Stimulated activated CD4-positive, alpha-beta T cell treated with anti-CD3 and anti-CD28 coated beads, TNF-alpha, amount 100 ng/mL, for 1 hour (primary cell): ENCODE measurements around the gene S100A4.
A peak's percentile ranks its signal among the peaks of the same experiment; 100 is the strongest.
"Not testable (repeated sequence)": the region's sequence is repeated elsewhere in the genome, so short reads cannot be mapped to it uniquely, and the experiment has no call there.

Source experiments
- DNase-seq, 3 donors: peaks; one replicate each; pipeline ENCODE4 v3.0.0-alpha.2; 2020; ENCODE audit warnings: low read depth in 3 of 3, low spot score in 1 of 3

Gene S100A4

DNA sequence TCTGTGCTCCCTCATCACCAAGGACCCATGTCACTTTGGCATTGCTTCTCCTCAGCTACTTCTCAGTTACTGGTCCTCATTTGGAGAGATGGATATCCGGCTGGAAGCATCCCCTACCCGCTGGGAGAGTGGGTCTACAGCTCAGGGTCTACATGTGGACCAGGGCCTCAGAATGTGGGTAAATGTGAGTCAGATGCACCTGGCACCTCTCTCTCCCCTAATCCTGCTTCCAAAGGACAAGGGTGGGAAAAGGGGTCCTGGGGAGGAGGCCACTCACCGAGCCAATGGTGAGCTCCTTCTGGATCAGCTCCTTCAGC, 10.7 kb downstream of the S100A4 start:
- no peak for DNase-seq

DNA sequence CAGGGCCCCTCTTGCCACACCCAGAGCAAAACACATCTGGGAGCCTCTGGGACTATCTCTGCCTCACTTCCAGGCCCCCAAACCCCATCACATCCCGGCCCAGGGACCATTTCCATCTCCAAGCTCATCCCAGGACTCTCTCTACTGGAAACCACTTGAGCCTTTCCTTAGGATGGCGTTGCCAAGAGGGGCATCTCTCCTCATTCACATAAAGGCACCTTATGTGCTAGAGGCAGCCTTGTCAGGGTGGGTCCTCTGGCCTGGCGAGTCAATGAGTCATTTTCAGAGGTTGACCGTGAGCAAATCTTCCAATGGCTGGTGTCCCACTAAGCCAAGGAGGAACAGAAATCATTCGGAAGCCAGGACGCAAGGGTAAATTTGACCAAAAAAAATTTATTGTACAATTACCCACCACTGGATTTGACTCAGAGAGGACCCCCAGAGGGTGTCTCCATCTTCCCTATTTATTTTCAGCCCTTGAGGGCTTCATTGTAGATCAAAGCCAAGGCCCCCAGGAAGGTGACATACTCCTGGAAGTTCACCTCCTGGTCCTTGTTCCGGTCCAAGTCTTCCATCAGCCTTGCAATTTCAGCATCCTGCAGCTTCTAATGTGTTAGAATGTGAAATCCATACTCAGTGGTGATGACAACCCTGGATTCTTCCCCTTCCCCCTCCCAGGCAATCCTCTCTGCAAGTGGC, 11.2 kb downstream of the S100A4 start:
- DNase-seq, result no peak

DNA sequence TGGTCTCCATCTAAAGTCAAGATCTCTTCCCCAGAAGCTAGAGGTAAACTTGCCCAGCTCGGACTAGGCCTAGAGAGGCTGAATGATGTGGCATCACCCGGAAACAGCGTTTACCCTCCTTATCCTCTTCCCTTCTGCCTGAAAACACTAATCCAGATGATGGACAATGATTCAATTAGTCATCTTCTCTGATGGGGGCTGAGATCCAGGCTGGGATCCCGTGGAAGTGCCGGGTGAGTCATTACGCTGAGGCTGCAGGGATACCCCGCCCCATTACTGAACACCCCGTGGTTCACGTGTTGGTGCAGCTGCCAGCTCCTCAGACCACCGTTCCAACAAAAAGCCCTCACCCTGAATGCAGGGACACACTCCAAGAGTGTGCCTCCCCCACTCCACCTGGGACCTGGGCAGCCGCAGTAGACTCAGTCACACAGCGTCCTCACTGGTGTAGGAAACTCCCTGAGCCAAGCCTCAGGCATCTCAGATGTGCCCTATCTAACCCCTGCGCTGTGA, 11.9 kb downstream of the S100A4 start:
- no peak for DNase-seq

DNA sequence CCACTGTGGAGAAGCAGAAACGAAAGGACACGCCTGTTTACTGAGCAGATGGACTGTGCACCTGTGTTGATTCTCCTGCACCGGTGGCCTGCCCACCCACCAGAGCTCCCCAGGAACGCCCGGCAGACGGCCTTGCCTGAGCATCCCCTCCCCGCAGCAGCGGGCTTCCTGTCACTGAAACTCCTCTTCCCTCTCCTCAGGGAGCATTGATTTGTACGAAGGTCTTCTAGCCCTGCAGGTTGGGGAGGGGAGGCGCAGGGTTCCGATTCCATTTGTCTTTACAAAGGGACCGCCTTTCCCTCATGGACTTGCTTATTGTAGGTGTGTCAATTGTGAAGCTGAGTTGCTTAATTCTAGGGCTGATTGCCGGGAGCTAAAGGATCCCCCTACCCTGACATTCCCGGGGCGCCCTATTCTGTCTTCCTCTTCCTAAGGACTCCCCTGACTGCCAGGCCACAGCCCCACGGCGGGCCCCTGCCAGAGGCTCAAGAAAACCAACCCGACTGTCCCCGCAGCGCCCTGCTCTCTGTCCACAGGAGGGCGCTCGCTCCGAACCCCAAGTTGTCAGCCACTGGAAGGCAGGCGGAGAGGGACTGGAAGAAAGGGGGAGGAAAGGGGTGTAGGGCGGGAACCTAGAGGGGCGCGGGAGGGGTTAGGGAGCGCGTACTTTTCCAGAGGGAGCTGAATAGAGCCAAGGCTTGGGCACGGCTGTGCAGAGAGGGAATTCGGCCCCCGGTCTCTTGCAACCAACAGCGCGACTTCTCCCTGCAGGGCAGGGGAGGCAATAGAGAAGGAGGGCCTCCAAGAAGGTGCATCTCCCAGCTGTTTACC, 12.6 kb downstream of the S100A4 start:
- DNase-seq, result peak in 2 of 3 donors; percentile 51 to 73

DNA sequence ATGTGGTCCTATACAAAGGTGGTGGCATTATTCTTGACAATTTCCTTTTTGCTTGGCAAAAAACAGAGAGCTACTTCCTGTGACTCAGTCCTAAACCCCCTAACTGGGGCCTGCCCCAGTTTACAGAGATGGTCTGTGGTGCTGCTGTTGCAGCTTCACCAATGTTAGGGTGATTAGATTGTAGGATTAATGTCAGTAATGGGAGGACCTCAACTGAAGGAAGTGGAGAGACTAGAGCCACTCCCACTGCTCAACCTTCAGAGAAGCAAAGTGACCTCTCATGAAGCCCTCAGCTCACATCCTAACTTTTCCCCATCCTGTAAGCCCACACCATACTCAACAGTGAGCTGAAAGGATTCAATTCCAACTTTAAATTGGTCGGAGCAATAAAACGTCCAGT, 13.4 kb downstream of the S100A4 start:
- no peak for DNase-seq

DNA sequence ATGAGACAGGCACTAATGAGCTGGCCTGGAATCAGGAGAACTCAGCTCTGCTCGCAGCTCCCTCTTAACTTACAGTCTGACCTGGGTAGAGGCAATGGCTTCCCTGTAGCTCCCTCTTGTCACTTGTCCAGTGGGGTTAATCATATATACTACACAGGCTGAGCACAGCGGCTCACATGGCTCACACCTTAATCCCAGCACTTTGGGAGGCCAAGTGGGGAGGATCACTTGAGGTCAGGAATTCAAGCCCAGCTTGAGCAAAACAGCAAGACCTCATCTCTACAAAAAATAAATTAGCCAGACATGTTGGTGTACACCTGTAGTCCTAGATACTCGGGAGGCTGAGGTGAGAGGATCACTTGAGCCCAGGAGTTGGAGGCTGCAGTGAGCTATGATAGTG, 14.0 kb downstream of the S100A4 start:
- no peak for DNase-seq

DNA sequence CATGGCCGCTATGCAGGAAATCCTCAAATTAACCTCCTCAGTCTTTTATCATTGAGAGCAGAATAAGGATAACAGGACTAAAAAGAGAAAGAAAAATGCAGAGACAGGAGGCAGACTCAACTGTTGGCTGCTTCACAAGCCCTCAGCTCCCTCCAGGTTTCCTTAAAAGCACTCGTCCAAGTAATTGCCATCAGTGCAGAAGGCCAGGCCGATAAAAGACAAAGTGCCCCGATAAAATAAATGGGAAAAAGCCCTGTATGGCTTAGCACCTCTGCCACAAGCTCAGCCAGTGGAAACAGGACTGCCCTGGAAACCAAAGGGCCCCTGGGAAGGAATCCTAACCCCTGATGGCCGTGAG, 17.9 kb downstream of the S100A4 start:
- DNase-seq, result no peak

DNA sequence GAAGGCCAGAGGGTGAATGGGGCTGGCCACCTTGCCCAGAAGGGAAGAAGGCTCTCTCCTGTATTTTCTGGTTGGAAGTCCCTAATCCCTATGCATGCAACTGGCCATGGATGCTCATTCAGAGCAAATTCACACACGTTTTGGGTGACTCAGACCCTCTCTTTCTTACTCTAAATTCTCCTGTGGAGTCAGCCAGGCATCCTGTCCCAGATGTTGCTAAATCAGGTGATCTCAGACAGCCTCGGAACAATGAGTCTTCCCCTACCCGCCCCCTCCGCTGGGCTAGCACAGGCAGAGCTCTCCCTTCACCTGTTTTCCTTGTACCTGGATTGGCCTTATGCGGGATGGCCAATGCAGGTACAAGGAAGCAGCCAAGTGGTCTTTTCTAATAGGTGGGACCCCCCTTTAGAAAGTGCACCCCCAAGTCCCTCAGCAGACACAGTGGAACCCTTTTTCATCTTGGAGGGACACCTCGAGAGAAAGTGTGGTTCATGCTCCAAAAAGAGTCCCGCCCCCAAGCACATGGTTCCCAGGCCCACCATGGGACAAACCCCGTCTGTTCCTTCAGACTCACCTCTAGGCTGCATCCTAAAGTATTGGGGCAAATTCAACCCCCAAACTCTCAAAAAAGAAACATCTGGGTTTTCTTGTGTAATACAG, 18.5 kb downstream of the S100A4 start:
- DNase-seq, result no peak

DNA sequence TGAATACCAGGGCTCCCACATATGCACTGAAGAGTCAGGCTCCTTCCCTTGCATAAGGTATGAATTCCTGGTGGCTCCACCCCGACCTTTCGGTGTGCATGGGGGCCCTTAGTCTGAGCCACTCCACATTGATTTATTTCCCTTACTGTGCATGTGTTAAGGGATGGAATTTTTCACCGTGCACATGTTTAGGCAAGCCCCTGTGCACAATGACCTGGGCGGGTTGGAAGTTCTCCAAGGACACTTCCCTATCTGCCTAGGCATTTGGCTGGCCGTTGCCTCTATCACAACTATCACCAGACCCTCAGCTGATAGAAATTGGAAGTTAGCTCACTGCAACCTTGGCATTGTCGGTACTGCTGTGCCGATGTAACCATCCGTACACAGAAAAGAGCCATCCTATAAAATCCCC, 19.5 kb downstream of the S100A4 start:
- no peak for DNase-seq

DNA sequence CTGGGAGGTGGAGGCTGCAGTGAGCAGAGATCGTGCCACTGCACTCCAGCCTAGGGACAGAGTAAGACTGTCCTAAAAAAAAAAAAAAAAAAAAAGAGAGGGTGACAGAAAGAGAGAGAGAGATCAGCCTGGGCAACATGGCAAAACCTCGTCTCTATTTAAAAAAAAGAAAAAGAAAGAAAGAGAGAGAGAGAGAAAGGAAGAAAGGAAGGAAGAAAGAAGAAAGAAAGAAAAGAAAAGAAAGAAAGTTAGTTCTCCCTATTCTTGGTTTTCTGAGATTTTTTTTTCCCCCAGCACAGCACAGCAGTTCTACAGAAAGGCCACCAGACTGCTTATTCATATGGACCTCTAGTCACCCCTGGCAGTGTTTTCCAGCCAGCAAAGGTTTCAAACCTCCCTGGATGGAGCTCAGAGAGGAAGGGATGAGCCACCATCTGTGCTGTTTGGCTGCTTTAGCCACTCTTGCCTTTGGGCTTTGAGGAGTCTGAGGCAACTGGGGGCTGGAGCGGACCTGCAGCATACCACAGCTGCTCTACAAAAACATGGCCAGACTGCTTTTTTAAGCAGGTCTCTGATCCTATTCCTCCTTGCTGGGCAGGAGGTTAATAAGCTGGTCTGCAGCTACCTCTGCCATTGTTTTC, 20.4 kb downstream of the S100A4 start:
- DNase-seq, result no peak

DNA sequence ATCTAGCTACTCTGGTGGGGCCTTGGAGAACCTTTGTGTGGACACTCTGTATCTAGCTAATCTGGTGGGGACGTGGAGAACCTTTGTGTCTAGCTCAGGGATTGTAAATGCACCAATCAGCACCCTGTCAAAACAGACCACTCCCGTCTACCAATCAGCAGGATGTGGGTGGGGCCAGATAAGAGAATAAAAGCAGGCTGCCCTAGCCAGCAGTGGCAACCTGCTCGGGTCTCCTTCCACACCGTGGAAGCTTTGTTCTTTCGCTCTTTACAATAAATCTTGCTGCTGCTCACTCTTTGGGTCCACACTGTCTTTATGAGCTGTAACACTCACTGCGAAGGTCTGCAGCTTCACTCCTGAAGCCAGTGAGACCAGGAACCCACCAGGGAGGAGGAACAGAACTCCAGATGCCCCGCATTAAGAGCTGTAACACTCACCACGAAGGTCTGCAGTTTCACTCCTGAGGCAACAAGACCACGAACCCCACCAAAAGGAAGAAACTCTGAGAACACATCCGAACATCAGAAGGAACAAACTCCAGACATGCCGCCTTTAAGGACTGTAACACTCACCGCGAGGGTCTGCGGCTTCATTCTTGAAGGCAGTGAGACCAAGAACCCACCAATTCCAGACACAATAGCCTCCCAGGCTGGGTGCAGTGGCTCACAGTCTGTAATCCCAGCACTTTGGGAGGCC, 23.1 kb downstream of the S100A4 start:
- DNase-seq, result not testable (repeated sequence)

DNA sequence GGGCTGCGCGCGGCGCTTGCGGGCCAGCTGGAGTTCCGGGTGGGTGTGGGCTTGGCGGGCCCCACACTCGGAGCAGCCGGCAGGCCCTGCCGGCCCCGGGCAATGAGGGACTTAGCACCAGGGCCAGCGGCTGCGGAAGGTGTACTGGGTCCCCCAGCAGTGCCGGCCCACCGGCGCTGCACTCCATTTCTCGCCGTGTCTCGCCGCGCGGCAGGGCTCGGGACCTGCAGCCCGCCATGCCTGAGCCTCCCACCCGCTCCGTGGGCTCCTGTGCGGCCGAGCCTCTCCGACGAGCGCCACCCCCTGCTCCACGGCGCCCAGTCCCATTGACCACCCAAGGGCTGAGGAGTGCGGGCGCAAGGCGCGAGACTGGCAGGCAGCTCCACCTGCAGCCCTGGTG, 23.8 kb downstream of the S100A4 start:
- DNase-seq, result not testable (repeated sequence)

DNA sequence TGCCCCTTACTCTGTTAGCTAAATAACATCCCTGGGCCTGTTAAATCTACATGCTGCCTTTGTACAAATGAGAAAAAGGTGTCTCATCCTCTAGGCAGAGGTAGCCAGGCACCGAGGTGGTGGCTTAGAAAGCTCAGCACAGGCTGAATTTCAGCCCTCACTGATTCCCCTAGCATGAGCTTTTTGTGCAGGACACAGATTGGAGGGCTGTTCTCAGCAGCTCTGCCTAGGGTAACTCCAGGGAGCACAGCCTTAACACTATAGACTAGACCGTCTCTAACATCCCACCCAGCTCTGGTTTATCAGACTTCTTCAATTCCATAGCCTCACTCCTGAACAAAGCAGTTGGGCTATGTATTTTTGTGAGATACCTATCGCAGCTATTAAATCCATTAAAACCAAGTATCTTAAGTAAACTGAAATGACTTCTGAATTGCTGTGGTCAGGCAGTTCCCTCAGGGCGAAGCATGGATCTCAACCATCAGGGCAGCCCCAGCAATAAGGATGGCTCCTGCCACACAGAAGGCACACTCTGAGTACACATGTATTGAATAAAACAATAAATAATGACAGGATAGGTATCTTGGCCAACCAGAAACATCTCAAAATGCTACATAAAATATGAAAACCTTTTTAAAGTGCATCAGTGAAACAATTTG, 24.7 kb downstream of the S100A4 start:
- no peak for DNase-seq

DNA sequence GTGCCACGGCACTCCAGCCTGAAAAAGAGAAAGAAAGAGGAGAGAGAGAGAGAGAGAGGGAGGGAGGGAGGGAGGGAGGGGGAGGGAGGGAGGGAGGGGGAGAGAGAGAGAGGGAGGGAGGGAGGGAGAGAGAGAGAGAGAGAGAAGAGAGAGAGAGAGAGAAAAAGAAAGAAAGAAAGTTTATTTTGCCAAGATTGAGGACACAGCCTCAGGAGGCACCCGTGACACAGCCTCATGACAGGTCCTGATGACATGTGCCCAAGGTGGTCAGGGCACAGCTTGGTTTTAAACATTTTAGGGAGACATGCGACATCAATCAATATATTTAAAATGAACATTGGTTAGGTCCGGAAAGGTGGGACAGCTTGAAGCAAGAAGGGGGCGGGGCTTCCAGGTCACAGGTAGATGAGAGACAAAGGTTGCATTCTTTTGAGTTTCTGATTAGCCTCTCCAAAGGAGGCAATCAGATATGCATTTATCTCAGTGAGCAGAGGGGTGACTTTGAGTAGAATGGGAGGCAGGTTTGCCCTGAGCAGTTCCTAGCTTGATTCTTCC, 25.4 kb downstream of the S100A4 start:
- not testable (repeated sequence) for DNase-seq

DNA sequence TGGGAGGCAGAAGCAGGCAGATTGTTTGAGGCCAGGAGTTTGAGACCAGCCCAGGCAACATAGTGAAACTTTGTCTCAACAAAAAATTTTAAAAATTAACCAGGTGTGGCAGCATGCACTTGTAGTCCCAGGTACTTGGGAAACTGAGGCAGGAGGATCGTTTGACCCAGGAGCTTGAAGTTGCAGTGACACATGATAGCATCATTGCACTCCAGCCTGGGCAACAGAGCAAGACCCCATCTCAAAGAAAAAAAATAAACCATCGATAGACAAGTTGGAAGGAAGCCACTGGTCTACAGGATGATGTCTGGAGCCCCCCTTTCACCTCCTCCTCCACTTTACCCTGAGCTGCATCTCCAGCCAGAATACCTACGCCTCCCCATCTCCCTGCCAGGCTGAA, 26.4 kb downstream of the S100A4 start:
- no peak for DNase-seq

DNA sequence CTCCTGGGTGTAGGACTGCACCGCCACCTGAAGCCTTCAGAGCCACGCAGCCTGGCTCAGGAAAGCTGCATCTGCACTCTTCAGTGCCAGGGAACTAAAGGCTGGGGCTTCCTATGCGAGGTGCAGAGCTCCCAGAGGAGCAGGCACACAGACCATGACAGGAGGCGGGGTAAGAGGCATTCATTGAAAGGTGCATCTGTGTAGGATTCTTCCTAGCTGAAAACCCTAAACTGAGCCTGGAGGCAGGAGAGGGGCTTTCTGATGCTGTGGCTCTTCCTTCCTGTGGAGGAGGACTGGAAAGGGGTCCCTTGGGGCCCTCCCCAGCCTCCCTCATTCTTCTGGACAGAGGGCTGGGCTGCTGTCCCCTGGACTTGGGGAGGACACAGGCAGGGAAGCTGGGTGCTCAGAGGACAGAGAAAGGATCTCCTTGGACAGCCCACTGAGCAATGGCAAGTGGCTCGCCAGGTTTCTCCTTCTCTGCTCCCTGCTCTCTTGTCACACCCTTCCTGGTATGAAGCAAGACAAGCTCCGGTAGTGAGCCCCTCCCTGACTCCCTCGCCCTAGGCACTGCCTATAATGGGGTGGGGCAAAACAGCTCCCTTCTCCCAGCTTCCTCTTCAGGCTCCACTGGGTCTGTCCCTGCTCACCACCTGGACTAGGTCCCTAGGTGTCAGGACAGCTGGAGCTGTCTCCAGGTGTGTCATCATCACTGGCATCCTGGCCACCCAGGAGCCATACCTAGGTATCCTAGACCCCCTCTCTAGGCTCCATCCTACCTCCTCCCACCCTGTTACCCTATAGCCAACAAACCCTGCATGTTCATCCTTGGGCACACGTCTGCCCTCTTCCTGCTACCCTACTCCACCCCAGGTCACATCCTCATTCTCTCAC, 29.9 kb downstream of the S100A4 start:
- DNase-seq, result no peak

DNA sequence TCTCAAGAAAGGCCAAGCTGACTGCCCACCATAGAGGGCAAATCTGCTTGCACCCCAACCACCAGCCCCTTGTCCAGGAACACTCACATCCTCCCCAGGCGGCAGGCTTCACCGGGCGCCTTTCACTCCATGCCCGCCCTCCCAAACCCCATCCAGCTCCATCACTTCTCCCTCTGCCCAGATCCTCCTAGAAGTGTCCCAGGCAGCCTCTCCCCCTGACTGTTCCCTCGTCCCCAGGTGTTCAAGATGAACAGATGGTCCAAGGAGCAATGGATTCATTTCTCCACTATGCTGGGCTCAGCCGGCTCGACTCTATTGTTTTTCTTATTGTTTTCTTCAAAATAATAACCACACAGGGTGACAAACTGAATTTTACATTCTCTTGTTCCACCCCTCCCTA, 31.9 kb downstream of the S100A4 start:
- DNase-seq, result no peak

DNA sequence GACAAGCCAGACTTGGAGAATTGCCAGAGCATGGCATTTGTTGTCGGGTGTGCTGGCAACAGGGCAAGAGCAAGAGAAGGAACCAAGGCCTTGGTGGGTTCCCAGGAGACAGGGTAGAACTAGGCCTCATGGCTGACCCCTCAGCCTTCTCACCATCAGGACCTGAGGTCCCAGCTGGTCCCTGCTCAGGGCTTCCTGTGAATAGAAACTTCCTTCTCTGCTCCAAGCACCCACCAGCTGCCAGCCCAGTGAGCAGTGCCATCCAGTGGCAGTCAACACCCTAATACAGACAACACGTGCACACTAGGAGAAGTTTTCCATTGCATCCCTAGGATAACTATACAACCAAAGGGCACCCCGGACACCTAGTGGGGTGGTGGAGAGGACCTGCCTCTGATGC, 32.6 kb downstream of the S100A4 start:
- DNase-seq, result no peak

DNA sequence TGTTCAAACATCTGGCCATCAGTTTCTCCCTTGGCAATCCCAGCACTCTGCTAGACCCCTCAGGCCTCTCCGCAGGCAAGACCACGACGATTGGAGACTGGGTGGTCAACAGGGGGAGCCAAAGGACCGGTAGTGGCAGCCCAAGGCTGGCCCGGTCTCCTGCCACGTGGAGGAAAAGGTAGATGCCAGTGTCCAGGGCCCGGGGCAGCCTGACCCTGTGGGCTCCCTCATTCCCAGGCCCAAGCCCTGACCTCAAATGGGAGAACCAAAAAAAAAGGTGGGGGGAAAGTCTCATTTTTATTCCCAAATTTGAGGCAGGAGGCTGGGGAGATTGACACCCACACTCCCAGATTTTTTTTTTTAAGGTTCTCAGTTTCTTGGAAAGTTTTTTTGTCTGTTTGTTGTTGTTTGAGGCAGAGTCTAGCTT, 34.6 kb downstream of the S100A4 start:
- peak; percentile 49 to 68 (median 64) for DNase-seq
